ENCODE data around the gene TUBB3.
"Not testable (repeated sequence)": the region's sequence is repeated elsewhere in the genome, so short reads cannot be mapped to it uniquely, and the experiment has no call there.

Gene TUBB3

GRCh38 chr16:89946515-89946914 lies 23.4 kb downstream of the TUBB3 start:
- DNase-seq: no peak

GRCh38 chr16:89949121-89949742 lies 26.1 kb downstream of the TUBB3 start:
- peak; percentile 18 for DNase-seq

- no peak for DNase-seq
Measured at GRCh38 chr16:89949756-89950155, 26.6 kb downstream of the TUBB3 start.

- DNase-seq: no peak
Measured at GRCh38 chr16:89951509-89951908, 28.4 kb downstream of the TUBB3 start.

- DNase-seq: no peak
Measured at GRCh38 chr16:89952049-89952448, 28.9 kb downstream of the TUBB3 start.

GRCh38 chr16:89952551-89952950 lies 29.4 kb downstream of the TUBB3 start:
- no peak for DNase-seq

- no peak for DNase-seq
Measured at GRCh38 chr16:89953671-89954406, 30.7 kb downstream of the TUBB3 start.

GRCh38 chr16:89954462-89954861 lies 31.3 kb downstream of the TUBB3 start:
- DNase-seq: no peak

GRCh38 chr16:89955001-89955685 lies 32.0 kb downstream of the TUBB3 start:
- DNase-seq: no peak

GRCh38 chr16:89956505-89957215 lies 33.5 kb downstream of the TUBB3 start:
- DNase-seq: no peak

- DNase-seq: no peak
Measured at GRCh38 chr16:89957216-89957785, 34.2 kb downstream of the TUBB3 start.

- peak; percentile 18 for DNase-seq
Measured at GRCh38 chr16:89958068-89958467, 34.9 kb downstream of the TUBB3 start.

- DNase-seq: no peak
Measured at GRCh38 chr16:89958596-89958995, 35.5 kb downstream of the TUBB3 start.

- no peak for DNase-seq
Measured at GRCh38 chr16:89960966-89961365, 37.8 kb downstream of the TUBB3 start.

- DNase-seq: no peak
Measured at GRCh38 chr16:89961920-89962319, 38.8 kb downstream of the TUBB3 start.

GRCh38 chr16:89962754-89963498 lies 39.8 kb downstream of the TUBB3 start:
- DNase-seq: no peak

- DNase-seq: no peak
Measured at GRCh38 chr16:89964201-89964600, 41.1 kb downstream of the TUBB3 start.

- no peak for DNase-seq
Measured at GRCh38 chr16:89965447-89966225, 42.5 kb downstream of the TUBB3 start.

- no peak for DNase-seq
Measured at GRCh38 chr16:89966756-89967155, 43.6 kb downstream of the TUBB3 start.

- DNase-seq: not testable (repeated sequence)
Measured at GRCh38 chr16:89967436-89967835, 44.3 kb downstream of the TUBB3 start.

- not testable (repeated sequence) for DNase-seq
Measured at GRCh38 chr16:89968074-89968473, 44.9 kb downstream of the TUBB3 start.
